CD8-positive, alpha-beta memory T cell (primary cell): ENCODE data around the gene RARB. TPM values are rescaled to one million over a fixed set of nuclear protein-coding genes. Genes with fewer than 3 reads are reported as not detected.

Experiments used
- CTCF ChIA-PET: fragments of 350-600 bp; sonication (Branson Sonifier 250); formaldehyde crosslinking; loops from one replicate; lab custom pipeline; 2021; ENCODE audit warnings: antibody characterized with exemption; lab: Charles Lee
- POLR2A ChIA-PET: fragments of 350-600 bp; sonication (Branson Sonifier 250); formaldehyde crosslinking; loops from one replicate; lab custom pipeline; 2021; ENCODE audit warnings: antibody characterized with exemption; lab: Charles Lee
- DNase-seq, 5 donors: peaks; one replicate each; pipeline versions ENCODE4 v3.0.0 to v3.0.0-alpha.2; 2020 to 2022; ENCODE audit warnings: mixed read lengths in 1 of 5
- H3K27ac ChIP-seq: one replicate; pipeline ENCODE4 v1.7.0; 2013; ENCODE audit warnings: low read depth, mild to moderate bottlenecking, low read length, moderate library complexity
- H3K27me3 ChIP-seq: 2 replicates; pipeline ENCODE4 v1.7.0; 2013; ENCODE audit warnings: low read length, mild to moderate bottlenecking; ENCODE audit not compliant: insufficient read depth, poor library complexity, severe bottlenecking
- H3K36me3 ChIP-seq: 2 replicates; pipeline ENCODE4 v1.7.0; 2013; ENCODE audit warnings: mild to moderate bottlenecking, low read length, moderate library complexity; ENCODE audit not compliant: insufficient read depth
- H3K4me1 ChIP-seq: 2 replicates; pipeline ENCODE4 v1.7.0; 2013; ENCODE audit warnings: mild to moderate bottlenecking, low read length, moderate library complexity; ENCODE audit not compliant: insufficient read depth
- H3K4me3 ChIP-seq: 2 replicates; pipeline ENCODE4 v1.7.0; 2013; ENCODE audit warnings: mild to moderate bottlenecking, low read length
- H3K9me3 ChIP-seq: 2 replicates; pipeline ENCODE4 v1.7.0; 2013; ENCODE audit warnings: mild to moderate bottlenecking, low read length
- H3K27ac Mint-ChIP-seq, 8 donors: one replicate each; pipeline ENCODE4 v1.8.0; 2020 to 2021; ENCODE audit warnings: mixed read lengths in 8 of 8, mild to moderate bottlenecking in 6 of 8, inconsistent platforms in 3 of 8, moderate library complexity in 3 of 8
- H3K27me3 Mint-ChIP-seq, 2 donors: one replicate each; pipeline ENCODE4 v1.8.0; 2020 to 2021; ENCODE audit warnings: mixed read lengths in 2 of 2, mild to moderate bottlenecking in 1 of 2, moderate library complexity in 1 of 2
- H3K36me3 Mint-ChIP-seq, 3 donors: one replicate each; pipeline ENCODE4 v1.8.0; 2020 to 2021; ENCODE audit warnings: mixed read lengths in 3 of 3, inconsistent platforms in 1 of 3, mild to moderate bottlenecking in 1 of 3
- H3K4me1 Mint-ChIP-seq, 3 donors: one replicate each; pipeline ENCODE4 v1.8.0; 2020 to 2021; ENCODE audit warnings: mixed read lengths in 3 of 3, inconsistent platforms in 1 of 3, mild to moderate bottlenecking in 1 of 3
- H3K4me3 Mint-ChIP-seq, 7 donors: one replicate each; pipeline ENCODE4 v1.8.0; 2020 to 2021; ENCODE audit warnings: mixed read lengths in 7 of 7, mild to moderate bottlenecking in 6 of 7, moderate library complexity in 4 of 7, inconsistent platforms in 2 of 7
- H3K9me3 Mint-ChIP-seq, 5 donors: one replicate each; pipeline ENCODE4 v1.8.0; 2020 to 2022; ENCODE audit warnings: mixed read lengths in 5 of 5, mild to moderate bottlenecking in 3 of 5, moderate library complexity in 2 of 5, inconsistent platforms in 1 of 5
- polyA plus RNA-seq: library from polyadenylated mRNA; unstranded; fragments of 300-500 nt; fragmentation: Illumina TruSeq; gene quantifications from one replicate; pipeline ENCODE4 v1.2.3, GENCODE V29; 2021
- total RNA-seq, 2 experiments: library from RNA; stranded (reverse); gene quantifications; one replicate each; pipeline ENCODE4 v1.2.3, GENCODE V29; 2021

RARB gene
- total and polyA plus RNA-seq, 3 experiments from 2014 or later = not detected

GRCh38 chr3:25621087-25621486 is 193.0 kb downstream of the RARB start:
- Histone ChIP-seq H3K4me3 (no peak overlapping the region), H3K36me3 (peaks cover 47% of the 10 kb centered on the region), H3K27me3 (no peaks in the 10 kb centered on the region), H3K4me1 (no peaks in the 10 kb centered on the region), H3K27ac (no peak overlapping the region), H3K9me3 (no peaks in the 10 kb centered on the region)
- Mint-ChIP-seq H3K9me3 (no peaks in the 10 kb centered on the region), H3K27ac (peak overlapping the region in 4 of 8 donors; percentile 59 to 75 (median 70)), H3K27me3 (no peaks in the 10 kb centered on the region), H3K4me3 (no peak overlapping the region), H3K4me1 (peaks cover 5 to 10% (median 6%) of the 10 kb centered on the region in 3 donors), H3K36me3 (peaks cover 4 to 75% (median 42%) of the 10 kb centered on the region in 3 donors)
- DNase-seq = no peak
- POLR2A ChIA-PET = no interaction called here
- CTCF ChIA-PET = no interaction called here

- H3K4me3 Mint-ChIP-seq = no peak overlapping the region
- H3K9me3 Mint-ChIP-seq = no peaks in the 10 kb centered on the region
- no peaks in the 10 kb centered on the region for H3K27me3 ChIP-seq
- no peaks in the 10 kb centered on the region for H3K4me1 ChIP-seq
- no peak overlapping the region for H3K27ac ChIP-seq
- no peak overlapping the region for H3K4me3 ChIP-seq
- ChIA-PET CTCF (no interaction called here), POLR2A (no interaction called here)
- peaks cover 35% of the 10 kb centered on the region for H3K36me3 ChIP-seq
- H3K27ac Mint-ChIP-seq = peak overlapping the region in 2 of 8 donors; percentile 29 to 35
- peaks cover 0 to 73% (median 27%) of the 10 kb centered on the region in 3 donors for H3K36me3 Mint-ChIP-seq
- H3K4me1 Mint-ChIP-seq = peaks cover 14 to 20% (median 16%) of the 10 kb centered on the region in 3 donors
- H3K27me3 Mint-ChIP-seq = no peaks in the 10 kb centered on the region
- no peak for DNase-seq
- no peaks in the 10 kb centered on the region for H3K9me3 ChIP-seq
Observed at GRCh38 chr3:25631989-25632388, 203.9 kb downstream of the RARB start.

GRCh38 chr3:25633919-25634318 is 205.9 kb downstream of the RARB start:
- Mint-ChIP-seq H3K27me3 (no peaks in the 10 kb centered on the region), H3K36me3 (peaks cover 0 to 75% (median 30%) of the 10 kb centered on the region in 3 donors), H3K4me3 (no peak overlapping the region), H3K4me1 (peaks cover 18 to 22% (median 20%) of the 10 kb centered on the region in 3 donors), H3K9me3 (no peaks in the 10 kb centered on the region), H3K27ac (peak overlapping the region in 3 of 8 donors; percentile 35 to 77 (median 56))
- Histone ChIP-seq H3K4me3 (no peak overlapping the region), H3K27ac (no peak overlapping the region), H3K9me3 (no peaks in the 10 kb centered on the region), H3K27me3 (no peaks in the 10 kb centered on the region), H3K36me3 (peaks cover 32% of the 10 kb centered on the region), H3K4me1 (no peaks in the 10 kb centered on the region)
- no peak for DNase-seq
- POLR2A ChIA-PET = no interaction called here
- CTCF ChIA-PET = interaction anchor here (1.8 kb wide), 1 partner anchor 14 kb away, joined by 8 read pairs; no protein-coding TSS in a partner anchor

GRCh38 chr3:25635038-25635437 is 207.0 kb downstream of the RARB start:
- H3K4me1 ChIP-seq = no peaks in the 10 kb centered on the region
- CTCF ChIA-PET = interaction anchor here (1.8 kb wide), 1 partner anchor 13 kb away, joined by 8 read pairs; no protein-coding TSS in a partner anchor
- Mint-ChIP-seq H3K4me3 (no peak overlapping the region), H3K27ac (peak overlapping the region in 6 of 8 donors; percentile 20 to 73 (median 52)), H3K27me3 (no peaks in the 10 kb centered on the region), H3K9me3 (no peaks in the 10 kb centered on the region), H3K4me1 (peaks cover 18 to 24% (median 20%) of the 10 kb centered on the region in 3 donors), H3K36me3 (peaks cover 0 to 74% (median 26%) of the 10 kb centered on the region in 3 donors)
- H3K27me3 ChIP-seq = no peaks in the 10 kb centered on the region
- POLR2A ChIA-PET = no interaction called here
- no peaks in the 10 kb centered on the region for H3K9me3 ChIP-seq
- no peak overlapping the region for H3K27ac ChIP-seq
- no peak overlapping the region for H3K4me3 ChIP-seq
- peaks cover 26% of the 10 kb centered on the region for H3K36me3 ChIP-seq
- DNase-seq = no peak

Other genes with a start within 250 kb of the RARB start
- 10 to 100 TPM; 96.5 to 98.6 TPM for gene TOP2B, start 236.6 kb downstream of the RARB start, total RNA-seq
- 99.6 TPM for gene TOP2B, start 236.6 kb downstream of the RARB start, polyA plus RNA-seq